ENCODE results near the gene KLF7. TPM values are rescaled to one million over a fixed set of nuclear protein-coding genes. Genes with fewer than 3 reads are reported as not detected.

Gene KLF7
- total RNA-seq, 3 donors from 2014 or later (not counting 1 experiment from before 2014, with no cell fraction given), result 22.9 to 39.1 (median 32.4) TPM

GRCh38 chr2:207140265-207140664 lies 25.5 kb downstream of the KLF7 start:
- no peak overlapping the region for H3K27ac ChIP-seq (ENCODE audit: low read length)
- no peak for DNase-seq
- intact Hi-C loops (cut with micrococcal nuclease), result loop anchor here (5.0 kb wide), 1 partner anchor 332 kb away; no protein-coding TSS in a partner anchor
- no peaks in the 10 kb centered on the region for H3K27me3 Mint-ChIP-seq (ENCODE audit: low read depth in 2 of 2)
- H3K4me1 ChIP-seq (ENCODE audit: control insufficient read depth, insufficient read depth, low read length), result peaks cover 32% of the 10 kb centered on the region
- TF ChIP-seq CTCF (IDR thresholded peaks at IDR 0.05), result no peak
- H3K9me3 ChIP-seq (ENCODE audit: control insufficient read depth, insufficient read depth, low read length), result no peaks in the 10 kb centered on the region
- H3K4me3 ChIP-seq (ENCODE audit: low read length), result no peak overlapping the region
- no peak for ATAC-seq
- peaks cover 47 to 59% of the 10 kb centered on the region in 2 donors for H3K4me1 Mint-ChIP-seq
- no peak overlapping the region for H3K27ac Mint-ChIP-seq
- H3K9me3 Mint-ChIP-seq, result no peaks in the 10 kb centered on the region
- no peaks in the 10 kb centered on the region for H3K36me3 Mint-ChIP-seq
- no peak overlapping the region for H3K4me3 Mint-ChIP-seq
- H3K27me3 ChIP-seq (ENCODE audit: control insufficient read depth, insufficient read depth, low read length), result no peaks in the 10 kb centered on the region
- no peaks in the 10 kb centered on the region for H3K36me3 ChIP-seq (ENCODE audit: control insufficient read depth, insufficient read depth, low read length)

- no peak for ATAC-seq
- Mint-ChIP-seq H3K4me3 (no peak overlapping the region), H3K36me3 (no peaks in the 10 kb centered on the region), H3K27ac (no peak overlapping the region), H3K27me3 (ENCODE audit: low read depth in 2 of 2) (no peaks in the 10 kb centered on the region), H3K4me1 (peaks cover 49 to 59% of the 10 kb centered on the region in 2 donors), H3K9me3 (no peaks in the 10 kb centered on the region)
- DNase-seq, result no peak
- 82% methylated on average over 3 of the region's 4 CpGs for WGBS (ENCODE audit: insufficient coverage)
- Histone ChIP-seq H3K36me3 (ENCODE audit: control insufficient read depth, insufficient read depth, low read length) (no peaks in the 10 kb centered on the region), H3K27me3 (ENCODE audit: control insufficient read depth, insufficient read depth, low read length) (no peaks in the 10 kb centered on the region), H3K9me3 (ENCODE audit: control insufficient read depth, insufficient read depth, low read length) (no peaks in the 10 kb centered on the region), H3K4me3 (ENCODE audit: low read length) (no peak overlapping the region), H3K27ac (ENCODE audit: low read length) (no peak overlapping the region), H3K4me1 (ENCODE audit: control insufficient read depth, insufficient read depth, low read length) (peaks cover 31% of the 10 kb centered on the region)
- TF ChIP-seq CTCF (IDR thresholded peaks at IDR 0.05), result no peak
- intact Hi-C loops (cut with micrococcal nuclease), result no loop called here
Measured at GRCh38 chr2:207139552-207139951, 26.2 kb downstream of the KLF7 start.

GRCh38 chr2:207138627-207139297 lies 27.0 kb downstream of the KLF7 start:
- no peaks in the 10 kb centered on the region for H3K27me3 Mint-ChIP-seq (ENCODE audit: low read depth in 2 of 2)
- no peaks in the 10 kb centered on the region for H3K36me3 ChIP-seq (ENCODE audit: control insufficient read depth, insufficient read depth, low read length)
- peaks cover 48 to 55% of the 10 kb centered on the region in 2 donors for H3K4me1 Mint-ChIP-seq
- no peak for DNase-seq
- H3K27ac Mint-ChIP-seq, result no peak overlapping the region
- no peaks in the 10 kb centered on the region for H3K9me3 Mint-ChIP-seq
- no peak overlapping the region for H3K4me3 ChIP-seq (ENCODE audit: low read length)
- no peak overlapping the region for H3K4me3 Mint-ChIP-seq
- 96% methylated on average over 9 of the region's 9 CpGs for WGBS (ENCODE audit: insufficient coverage)
- no peaks in the 10 kb centered on the region for H3K9me3 ChIP-seq (ENCODE audit: control insufficient read depth, insufficient read depth, low read length)
- H3K27me3 ChIP-seq (ENCODE audit: control insufficient read depth, insufficient read depth, low read length), result no peaks in the 10 kb centered on the region
- no peaks in the 10 kb centered on the region for H3K36me3 Mint-ChIP-seq
- no peak for ATAC-seq
- no peak overlapping the region for H3K27ac ChIP-seq (ENCODE audit: low read length)
- intact Hi-C loops (cut with micrococcal nuclease), result no loop called here
- H3K4me1 ChIP-seq (ENCODE audit: control insufficient read depth, insufficient read depth, low read length), result peaks cover 23% of the 10 kb centered on the region
- no peak for TF ChIP-seq CTCF (IDR thresholded peaks at IDR 0.05)
